ENCODE data around the gene PSMB10.

Gene PSMB10

GRCh38 chr16:67885976-67886375, 50.7 kb downstream of the PSMB10 start:
- no peak for TF ChIP-seq CTCF (conservative IDR thresholded peaks at IDR 0.05)
- H3K27ac ChIP-seq, result no peak overlapping the region

- TF ChIP-seq CTCF (conservative IDR thresholded peaks at IDR 0.05), result no peak
- no peak overlapping the region for H3K27ac ChIP-seq
Measured at GRCh38 chr16:67885545-67885944, 51.1 kb downstream of the PSMB10 start.

GRCh38 chr16:67884684-67885083, 52.0 kb downstream of the PSMB10 start, which contains the start of gene NRN1L:
Gene NRN1L (plus strand): TSS chr16:67884885. CDS start chr16:67884904, 19 bp downstream.
- no peak for TF ChIP-seq CTCF (conservative IDR thresholded peaks at IDR 0.05)
- no peak within 1 kb of the TSS; the same call in 1 of the 2 replicates for H3K27ac ChIP-seq

Measured in VCaP (cell line).